ENCODE data around the gene NOTCH4. TPM values are rescaled to one million over a fixed set of nuclear protein-coding genes. Genes with fewer than 3 reads are reported as not detected.

The NOTCH4 gene
- total RNA-seq, 4 donors from 2014 or later: 16.7 to 212 (median 47.0) TPM

DNA sequence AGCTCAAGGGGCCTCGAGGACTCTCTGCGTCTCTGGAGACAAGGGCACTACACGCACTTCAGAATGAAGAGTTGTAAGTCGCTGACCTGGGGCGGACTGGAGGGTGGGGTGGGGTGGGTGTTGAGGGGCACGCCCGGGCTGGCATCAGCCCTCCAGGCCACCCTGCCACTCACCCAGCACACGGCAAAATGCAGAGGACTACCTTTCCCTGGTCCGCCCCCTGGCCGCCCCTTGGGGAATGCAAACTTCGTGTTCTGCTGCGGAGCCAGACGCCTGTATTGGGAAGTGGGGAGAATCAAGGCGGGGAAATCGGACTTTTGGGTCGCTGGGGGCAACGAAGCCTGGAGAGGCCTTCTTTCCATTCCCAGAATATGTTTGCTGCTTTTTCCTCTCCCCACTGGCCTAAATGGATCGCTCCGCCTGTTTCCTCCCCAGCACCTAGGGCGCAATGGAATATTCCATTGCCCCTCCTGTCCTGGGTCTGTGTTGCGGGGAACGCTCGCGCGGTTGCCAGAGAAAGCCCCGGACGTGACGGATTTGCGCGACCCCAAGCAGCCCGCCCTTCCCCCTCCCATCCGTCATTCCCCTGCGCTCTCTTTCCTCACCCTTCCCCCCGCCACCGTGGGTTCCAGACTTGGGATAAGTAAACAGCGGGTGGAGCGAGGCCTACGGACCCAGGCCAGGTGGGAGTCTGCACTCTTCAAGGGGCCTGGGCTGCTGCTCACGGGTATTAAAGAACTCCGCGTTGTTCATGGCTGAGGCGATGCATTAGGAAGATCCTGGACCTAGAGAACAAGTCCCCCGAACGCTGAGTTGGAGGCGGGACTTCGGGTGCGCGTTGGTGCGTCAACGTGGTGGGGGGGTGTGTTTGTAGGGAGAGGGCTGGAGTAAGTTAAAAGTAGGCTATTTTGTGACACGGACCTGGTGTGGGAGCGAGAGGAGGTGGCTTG, 70.0 kb downstream of the NOTCH4 start, which contains the start of gene PPT2:
Gene PPT2, plus strand, starts transcription at position 578 of the 950 bp plus-strand sequence. CDS start 454 bp downstream, outside the sequence.
- TF ChIP-seq, protein P1, sequence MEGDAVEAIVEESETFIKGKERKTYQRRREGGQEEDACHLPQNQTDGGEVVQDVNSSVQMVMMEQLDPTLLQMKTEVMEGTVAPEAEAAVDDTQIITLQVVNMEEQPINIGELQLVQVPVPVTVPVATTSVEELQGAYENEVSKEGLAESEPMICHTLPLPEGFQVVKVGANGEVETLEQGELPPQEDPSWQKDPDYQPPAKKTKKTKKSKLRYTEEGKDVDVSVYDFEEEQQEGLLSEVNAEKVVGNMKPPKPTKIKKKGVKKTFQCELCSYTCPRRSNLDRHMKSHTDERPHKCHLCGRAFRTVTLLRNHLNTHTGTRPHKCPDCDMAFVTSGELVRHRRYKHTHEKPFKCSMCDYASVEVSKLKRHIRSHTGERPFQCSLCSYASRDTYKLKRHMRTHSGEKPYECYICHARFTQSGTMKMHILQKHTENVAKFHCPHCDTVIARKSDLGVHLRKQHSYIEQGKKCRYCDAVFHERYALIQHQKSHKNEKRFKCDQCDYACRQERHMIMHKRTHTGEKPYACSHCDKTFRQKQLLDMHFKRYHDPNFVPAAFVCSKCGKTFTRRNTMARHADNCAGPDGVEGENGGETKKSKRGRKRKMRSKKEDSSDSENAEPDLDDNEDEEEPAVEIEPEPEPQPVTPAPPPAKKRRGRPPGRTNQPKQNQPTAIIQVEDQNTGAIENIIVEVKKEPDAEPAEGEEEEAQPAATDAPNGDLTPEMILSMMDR (IDR thresholded peaks at IDR 0.05; ENCODE audit: low read depth): no peak

- TF ChIP-seq, protein P1 (IDR thresholded peaks at IDR 0.05; ENCODE audit: low read depth): no peak
Measured at GRCh38 chr6:32152769-32153563, 70.9 kb downstream of the NOTCH4 start.

- TF ChIP-seq, protein P1 (IDR thresholded peaks at IDR 0.05; ENCODE audit: low read depth): no peak
Measured at GRCh38 chr6:32151863-32152768, 71.8 kb downstream of the NOTCH4 start, which contains the start of gene PRRT1. TSS of gene PRRT1 (minus strand) at chr6:32151939. CDS start at chr6:32151827, 112 bp downstream.

DNA sequence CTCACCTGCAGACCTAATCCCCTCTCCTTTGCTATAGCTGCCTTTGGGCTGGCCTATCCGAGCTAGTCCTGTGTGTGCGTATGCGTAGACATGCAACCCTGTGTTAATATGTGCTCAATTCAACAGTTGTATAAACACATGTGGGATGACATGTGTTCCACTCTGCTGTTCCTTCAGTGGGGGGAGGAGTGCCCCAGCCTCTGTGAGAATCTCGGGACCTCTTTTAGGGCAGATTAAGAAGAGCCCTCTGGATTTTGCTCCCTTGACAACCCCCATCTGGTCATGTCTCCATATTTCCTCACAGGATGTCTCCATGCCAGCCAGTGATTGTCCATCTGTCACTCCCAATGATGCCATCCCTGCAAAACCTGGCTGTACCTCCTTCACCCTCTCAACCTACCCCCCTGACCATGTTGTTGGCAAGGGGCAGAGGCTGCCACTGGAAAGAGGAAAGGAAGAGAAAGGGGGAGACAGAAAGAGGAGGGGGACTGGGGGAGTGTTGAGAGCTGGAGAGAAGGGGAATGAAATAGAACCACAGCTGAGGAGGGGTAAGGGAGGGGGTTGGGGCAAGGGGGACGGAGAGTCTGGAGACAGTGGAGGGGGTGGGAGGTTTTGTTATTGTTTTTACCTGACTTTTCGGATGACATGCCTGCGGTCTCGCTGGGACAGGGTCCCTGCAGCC, 72.5 kb downstream of the NOTCH4 start:
- TF ChIP-seq, protein P1 (IDR thresholded peaks at IDR 0.05; ENCODE audit: low read depth): no peak

DNA sequence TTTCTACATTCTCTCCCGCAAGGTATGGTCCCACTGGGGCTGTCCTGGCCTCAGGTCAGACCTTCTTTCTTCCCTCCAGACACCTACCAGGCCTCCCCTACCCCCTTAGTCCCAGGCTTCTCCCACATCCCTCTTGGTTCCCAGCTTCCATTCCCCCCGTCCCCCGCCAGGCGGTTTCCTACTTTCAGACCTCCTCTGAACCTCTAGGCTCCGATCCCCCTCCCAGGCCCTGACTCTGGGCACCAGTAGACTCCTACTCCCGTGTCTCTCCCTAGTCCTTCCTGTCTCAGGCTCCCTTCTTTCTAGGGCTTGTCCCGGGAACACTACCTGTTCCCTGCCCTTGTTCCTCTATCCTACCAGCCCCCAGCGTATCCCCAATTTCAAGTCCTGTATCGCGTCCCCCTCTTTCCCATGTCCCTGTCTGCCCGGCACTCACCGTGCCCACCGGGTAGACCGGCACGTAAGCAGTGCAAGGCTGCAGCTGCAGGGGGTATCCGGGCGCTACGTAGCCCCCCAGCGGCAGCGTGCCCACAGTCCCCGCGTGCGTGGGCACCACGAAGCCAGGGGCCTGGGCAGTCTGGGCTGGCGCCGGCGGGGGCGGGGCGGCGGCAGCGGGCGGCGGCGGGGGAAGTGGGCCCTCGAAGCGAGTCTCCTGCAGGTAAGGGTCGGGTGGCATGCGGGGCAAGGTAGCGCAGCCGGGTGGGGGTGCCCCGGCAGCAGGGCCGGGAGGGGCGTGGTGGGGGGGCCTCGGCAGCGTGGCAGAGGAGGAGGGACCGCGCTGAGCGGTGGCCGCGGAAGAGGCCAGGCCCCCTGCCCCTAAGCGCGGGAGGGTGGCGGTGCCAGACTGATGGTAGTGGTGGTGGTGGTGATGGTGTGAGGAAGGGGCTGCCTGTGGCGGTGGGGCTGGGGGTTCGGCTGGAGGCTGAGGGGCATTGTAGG, 73.7 kb downstream of the NOTCH4 start:
- TF ChIP-seq, protein P1 (IDR thresholded peaks at IDR 0.05; ENCODE audit: low read depth): no peak

All from subcutaneous adipose tissue (tissue), 4 donors.